AG09319 (cell line): Measurements from ENCODE around the gene MRPS34.

Experiments
- DNase-seq: peaks from one replicate; pipeline ENCODE4 v3.0.0-alpha.2; 2010; ENCODE audit warnings: low read depth; ENCODE audit errors: extremely low read depth
- TF ChIP-seq, protein P1 (sequence below): IDR thresholded peaks from 2 replicates; pipeline ENCODE4 v1.5.1; 2011; ENCODE audit warnings: low read depth, mild to moderate bottlenecking, inconsistent platforms, low read length, moderate library complexity

The MRPS34 gene

DNA sequence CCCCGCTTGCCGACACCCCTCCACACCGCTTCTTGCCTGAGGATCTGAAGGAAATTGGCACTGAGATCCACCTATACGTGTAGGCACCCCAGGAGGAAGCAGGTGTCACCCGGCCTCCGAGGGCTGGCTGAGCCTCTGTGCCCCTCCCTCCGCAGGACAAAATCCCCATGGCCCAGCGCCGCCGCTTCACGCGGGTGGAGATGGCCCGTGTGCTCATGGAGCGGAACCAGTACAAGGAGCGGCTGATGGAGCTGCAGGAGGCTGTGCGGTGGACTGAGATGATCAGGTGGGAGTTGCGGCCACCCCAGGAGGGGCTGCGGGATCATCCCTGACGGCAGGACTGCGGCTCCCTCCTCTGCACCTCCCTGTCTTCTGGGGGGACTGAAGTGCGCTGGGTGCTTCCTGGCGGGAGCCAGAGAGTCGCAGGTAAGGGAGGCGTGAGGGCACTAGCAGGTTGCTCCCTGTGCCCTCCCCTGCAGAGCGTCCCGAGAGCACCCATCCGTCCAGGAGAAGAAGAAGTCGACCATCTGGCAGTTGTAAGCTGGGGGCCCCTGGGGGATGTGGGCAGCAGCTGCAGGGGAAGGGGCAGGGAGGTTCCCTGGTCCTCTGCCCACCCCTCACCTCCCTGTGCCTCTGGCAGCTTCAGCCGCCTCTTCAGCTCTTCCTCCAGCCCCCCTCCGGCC, 10.6 kb downstream of the MRPS34 start:
- TF ChIP-seq, protein P1, sequence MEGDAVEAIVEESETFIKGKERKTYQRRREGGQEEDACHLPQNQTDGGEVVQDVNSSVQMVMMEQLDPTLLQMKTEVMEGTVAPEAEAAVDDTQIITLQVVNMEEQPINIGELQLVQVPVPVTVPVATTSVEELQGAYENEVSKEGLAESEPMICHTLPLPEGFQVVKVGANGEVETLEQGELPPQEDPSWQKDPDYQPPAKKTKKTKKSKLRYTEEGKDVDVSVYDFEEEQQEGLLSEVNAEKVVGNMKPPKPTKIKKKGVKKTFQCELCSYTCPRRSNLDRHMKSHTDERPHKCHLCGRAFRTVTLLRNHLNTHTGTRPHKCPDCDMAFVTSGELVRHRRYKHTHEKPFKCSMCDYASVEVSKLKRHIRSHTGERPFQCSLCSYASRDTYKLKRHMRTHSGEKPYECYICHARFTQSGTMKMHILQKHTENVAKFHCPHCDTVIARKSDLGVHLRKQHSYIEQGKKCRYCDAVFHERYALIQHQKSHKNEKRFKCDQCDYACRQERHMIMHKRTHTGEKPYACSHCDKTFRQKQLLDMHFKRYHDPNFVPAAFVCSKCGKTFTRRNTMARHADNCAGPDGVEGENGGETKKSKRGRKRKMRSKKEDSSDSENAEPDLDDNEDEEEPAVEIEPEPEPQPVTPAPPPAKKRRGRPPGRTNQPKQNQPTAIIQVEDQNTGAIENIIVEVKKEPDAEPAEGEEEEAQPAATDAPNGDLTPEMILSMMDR: no peak
- no peak for DNase-seq

DNA sequence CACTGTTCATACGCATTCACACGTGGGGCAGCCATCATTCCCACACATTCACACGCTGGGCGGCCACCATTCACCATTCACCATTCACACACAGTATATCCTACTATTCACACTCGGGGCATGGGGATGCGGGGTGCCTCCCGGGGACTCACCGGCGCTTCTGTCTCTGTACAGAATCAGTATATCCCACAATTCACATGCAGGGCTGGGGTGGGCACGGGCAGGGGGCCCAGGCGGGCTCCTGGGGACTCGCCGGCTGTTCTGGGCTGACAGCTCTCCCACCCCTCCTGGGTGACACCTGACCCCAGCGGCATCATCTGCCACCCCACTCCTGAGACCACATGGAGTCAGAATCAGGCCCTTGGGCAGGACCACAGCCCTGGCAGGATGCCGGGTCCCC, 11.2 kb downstream of the MRPS34 start:
- TF ChIP-seq, protein P1: no peak
- no peak for DNase-seq

DNA sequence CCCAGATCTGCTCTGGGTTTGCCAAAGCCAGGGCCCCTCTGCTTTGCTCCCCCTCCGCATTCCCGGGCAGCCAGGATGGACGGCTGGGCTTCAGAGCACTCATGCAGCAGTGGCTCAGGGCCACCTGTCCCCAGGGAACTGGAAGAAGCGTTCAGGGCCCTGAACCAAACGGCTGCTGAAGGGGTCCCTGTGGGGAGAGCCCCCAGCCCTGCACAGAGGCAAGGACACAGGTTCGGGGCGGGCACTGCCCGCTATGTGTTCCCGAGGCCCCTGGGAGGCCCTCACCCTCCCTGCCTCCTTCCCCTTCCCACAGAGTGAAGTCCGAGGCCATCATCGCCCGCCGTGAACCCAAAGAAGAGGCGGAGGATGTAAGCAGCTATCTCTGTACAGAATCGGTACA, 12.0 kb downstream of the MRPS34 start:
- TF ChIP-seq, protein P1: no peak
- DNase-seq: no peak

DNA sequence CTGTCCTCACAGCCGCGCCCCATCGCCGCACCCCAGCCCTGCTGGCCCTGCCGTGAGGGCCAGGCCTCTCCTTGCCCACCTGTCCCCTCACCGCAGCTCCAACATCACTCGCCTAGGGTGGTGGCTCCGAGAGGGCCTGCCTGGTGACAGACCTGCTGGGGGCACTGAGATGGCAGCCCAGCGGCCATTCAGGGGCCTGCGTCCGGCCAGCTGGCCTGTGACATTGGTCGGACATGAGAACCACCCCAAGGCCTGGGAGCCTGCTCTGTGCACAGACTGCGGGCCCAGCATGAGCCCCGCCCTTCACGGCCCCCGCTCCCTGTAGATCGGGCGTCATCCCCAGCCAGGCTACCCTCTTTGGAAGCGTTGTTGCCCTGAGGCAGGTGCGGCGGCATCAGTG, 13.4 kb downstream of the MRPS34 start:
- no peak for DNase-seq

DNA sequence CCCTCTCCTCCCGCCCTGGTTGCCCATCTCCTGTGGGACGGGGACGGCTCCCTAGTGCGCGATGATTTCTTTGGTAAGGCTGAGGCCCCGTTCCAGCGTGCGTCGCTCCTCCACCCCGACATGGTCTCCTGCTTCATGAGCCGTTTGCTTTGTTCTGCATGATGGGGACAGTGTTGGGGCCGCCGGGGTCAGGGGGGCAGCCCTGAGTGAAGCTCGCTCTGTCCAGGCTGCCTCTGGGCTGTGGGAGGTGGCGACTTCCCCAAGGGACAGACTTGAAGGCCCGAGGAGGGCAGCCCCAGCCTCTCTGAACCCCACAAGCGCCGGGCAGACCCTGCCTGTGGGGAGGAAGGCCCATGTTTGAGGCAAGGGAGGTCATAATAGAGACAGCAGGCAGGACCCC, 14.0 kb downstream of the MRPS34 start:
- TF ChIP-seq, protein P1: no peak
- no peak for DNase-seq

More for the DNA sequence above, 13.4 kb downstream of the MRPS34 start:
- TF ChIP-seq, protein P1: no peak

DNA sequence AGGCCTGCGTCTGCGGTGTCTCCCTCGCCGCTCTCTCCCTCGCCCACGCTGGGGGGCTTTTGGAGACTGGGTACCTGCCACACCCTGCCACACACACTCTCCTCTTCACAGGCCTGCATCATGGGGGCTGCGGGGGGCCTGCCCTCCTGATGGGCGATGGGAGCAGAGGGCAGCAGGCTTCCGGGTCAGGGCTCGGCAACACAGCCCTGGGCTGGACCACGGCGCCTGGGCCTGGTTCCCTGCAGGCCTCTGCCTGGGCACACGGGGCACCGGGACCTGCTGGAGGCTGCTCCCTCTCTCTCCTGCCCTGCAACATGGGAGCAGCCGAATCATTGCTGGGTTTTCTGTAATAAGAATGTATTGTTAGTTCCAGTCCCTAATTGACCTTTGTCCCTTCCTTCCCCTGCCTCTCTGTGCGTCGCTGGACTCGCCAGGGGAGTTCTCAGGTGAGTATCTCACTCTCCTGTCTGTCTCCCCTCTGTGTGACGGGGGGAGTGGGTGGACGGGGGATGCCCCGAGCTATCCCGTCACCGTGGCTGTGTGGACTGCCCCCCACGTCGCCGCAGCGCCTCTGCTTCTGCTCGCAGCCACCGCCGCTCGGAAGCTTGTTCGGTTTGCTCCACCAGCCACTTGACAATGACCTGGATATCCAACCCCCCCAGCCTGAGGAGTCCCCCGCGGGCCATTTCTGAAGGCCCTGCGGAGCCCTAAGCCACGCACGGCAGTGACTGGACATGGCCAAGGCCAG, 15.0 kb downstream of the MRPS34 start:
- TF ChIP-seq, protein P1: no peak
- DNase-seq: no peak

DNA sequence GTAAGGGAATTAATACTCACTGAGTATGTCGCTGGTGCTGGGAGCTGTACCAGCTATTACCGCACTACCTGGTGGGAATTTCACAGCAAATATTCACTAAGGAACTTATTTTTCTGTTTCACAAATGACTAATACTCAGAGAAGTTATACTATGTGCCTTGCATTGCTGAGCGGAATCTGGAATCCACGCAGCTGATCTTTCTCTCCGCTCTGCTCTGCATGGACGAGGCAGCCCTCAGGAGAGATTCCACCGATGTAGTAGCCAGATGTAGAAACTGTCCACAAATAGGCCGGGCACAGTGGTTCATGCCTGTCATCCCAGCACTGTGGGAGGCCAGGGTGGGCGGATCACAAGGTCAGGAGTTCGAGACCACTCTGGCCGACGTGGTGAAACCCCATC, 18.7 kb downstream of the MRPS34 start:
- TF ChIP-seq, protein P1: no peak
- DNase-seq: no peak
